ENCODE measurements around the gene WIPF2. TPM values are rescaled to one million over a fixed set of nuclear protein-coding genes. Genes with fewer than 3 reads are reported as not detected.

Gene WIPF2
- total and polyA plus RNA-seq, 2 experiments from 2014 or later: 9.2 TPM

DNA sequence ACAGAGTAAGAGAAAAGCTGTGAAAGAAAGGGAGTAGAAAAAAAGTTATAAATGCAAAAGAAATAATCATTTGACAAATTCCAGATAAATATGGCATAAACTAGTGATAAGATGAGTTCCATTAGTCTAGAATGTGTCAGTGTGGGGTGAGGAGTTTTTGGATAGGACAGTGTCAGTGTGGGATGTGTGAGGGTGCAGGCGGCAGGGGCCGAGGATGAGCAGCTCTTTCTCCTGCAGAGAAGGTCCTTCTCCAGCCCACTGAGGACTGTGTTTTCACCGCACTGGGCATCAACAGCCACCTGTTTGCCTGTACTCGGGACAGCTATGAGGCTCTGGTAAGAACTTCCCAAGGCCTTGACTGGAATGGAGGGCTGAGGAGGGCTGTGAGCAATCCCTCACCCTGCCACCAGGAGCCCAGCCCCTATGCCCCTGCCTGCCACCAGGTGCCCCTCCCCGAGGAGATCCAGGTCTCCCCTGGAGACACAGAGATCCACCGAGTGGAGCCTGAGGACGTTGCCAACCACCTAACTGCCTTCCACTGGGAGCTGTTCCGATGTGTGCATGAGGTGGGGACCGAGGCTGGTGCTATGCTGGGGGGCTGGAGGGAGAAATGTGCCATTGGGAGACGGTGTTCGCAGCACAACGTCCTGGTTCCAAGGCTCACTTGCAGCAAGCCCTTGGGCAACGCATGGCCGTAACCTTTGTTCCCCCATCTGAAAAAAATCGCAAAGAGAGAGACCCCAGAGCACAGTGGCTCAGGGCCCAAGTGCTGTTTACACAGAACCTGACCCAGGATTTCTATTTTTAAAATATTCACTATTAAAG, 28.7 kb upstream of the WIPF2 start:
- Mint-ChIP-seq H3K27ac (peak overlapping the region; percentile 77; the same call in 1 of the 2 replicates), H3K4me3 (peak overlapping the region; percentile 83), H3K36me3 (ENCODE audit: low read depth) (peaks cover 14% of the 10 kb centered on the region; the same call in 2 of the 3 replicates), H3K27me3 (ENCODE audit: insufficient read depth, low read depth, poor library complexity) (peaks cover 3% of the 10 kb centered on the region), H3K4me1 (peaks cover 32% of the 10 kb centered on the region), H3K9me3 (no peaks in the 10 kb centered on the region; the same call in 2 of the 3 replicates)
- Histone ChIP-seq H3K79me2 (replicated peaks; ENCODE audit: insufficient read depth) (no peaks in the 10 kb centered on the region), H3K4me3 (peak overlapping the region; percentile 88), H3K9me2 (ENCODE audit: insufficient read depth) (no peaks in the 10 kb centered on the region), H4K20me1 (replicated peaks; ENCODE audit: insufficient read depth) (no peaks in the 10 kb centered on the region), H2AFZ (peak overlapping the region; percentile 83; the same call in 1 of the 2 replicates), H3K4me2 (peak overlapping the region; percentile 94), H3F3A (replicated peaks; ENCODE audit: low read depth) (peaks cover 11% of the 10 kb centered on the region; the same call in 1 of the 2 replicates), H3K27me3 (ENCODE audit: insufficient read depth) (peaks cover 5% of the 10 kb centered on the region; the same call in 1 of the 2 replicates), H3K36me3 (ENCODE audit: insufficient read depth) (no peaks in the 10 kb centered on the region), H3K4me1 (ENCODE audit: insufficient read depth) (peaks cover 11% of the 10 kb centered on the region), H3K27ac (ENCODE audit: low read depth) (no peak overlapping the region)
- peak; percentile 85 for ATAC-seq
- TF ChIP-seq, protein P1, sequence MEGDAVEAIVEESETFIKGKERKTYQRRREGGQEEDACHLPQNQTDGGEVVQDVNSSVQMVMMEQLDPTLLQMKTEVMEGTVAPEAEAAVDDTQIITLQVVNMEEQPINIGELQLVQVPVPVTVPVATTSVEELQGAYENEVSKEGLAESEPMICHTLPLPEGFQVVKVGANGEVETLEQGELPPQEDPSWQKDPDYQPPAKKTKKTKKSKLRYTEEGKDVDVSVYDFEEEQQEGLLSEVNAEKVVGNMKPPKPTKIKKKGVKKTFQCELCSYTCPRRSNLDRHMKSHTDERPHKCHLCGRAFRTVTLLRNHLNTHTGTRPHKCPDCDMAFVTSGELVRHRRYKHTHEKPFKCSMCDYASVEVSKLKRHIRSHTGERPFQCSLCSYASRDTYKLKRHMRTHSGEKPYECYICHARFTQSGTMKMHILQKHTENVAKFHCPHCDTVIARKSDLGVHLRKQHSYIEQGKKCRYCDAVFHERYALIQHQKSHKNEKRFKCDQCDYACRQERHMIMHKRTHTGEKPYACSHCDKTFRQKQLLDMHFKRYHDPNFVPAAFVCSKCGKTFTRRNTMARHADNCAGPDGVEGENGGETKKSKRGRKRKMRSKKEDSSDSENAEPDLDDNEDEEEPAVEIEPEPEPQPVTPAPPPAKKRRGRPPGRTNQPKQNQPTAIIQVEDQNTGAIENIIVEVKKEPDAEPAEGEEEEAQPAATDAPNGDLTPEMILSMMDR (conservative IDR thresholded peaks at IDR 0.05; ENCODE audit: low read depth in 2 of 2): peak; percentile 52 to 70
- TF ChIP-seq POLR2AphosphoS5 (IDR thresholded peaks at IDR 0.05; ENCODE audit: low read depth): peak; percentile 49; the same call in 1 of the 2 replicates
- TF ChIP-seq CREB1 (CRISPR knock-in tag; IDR thresholded peaks at IDR 0.05; ENCODE audit: low read depth): no peak
- DNase-seq (ENCODE audit: low spot score): peak; percentile 84

DNA sequence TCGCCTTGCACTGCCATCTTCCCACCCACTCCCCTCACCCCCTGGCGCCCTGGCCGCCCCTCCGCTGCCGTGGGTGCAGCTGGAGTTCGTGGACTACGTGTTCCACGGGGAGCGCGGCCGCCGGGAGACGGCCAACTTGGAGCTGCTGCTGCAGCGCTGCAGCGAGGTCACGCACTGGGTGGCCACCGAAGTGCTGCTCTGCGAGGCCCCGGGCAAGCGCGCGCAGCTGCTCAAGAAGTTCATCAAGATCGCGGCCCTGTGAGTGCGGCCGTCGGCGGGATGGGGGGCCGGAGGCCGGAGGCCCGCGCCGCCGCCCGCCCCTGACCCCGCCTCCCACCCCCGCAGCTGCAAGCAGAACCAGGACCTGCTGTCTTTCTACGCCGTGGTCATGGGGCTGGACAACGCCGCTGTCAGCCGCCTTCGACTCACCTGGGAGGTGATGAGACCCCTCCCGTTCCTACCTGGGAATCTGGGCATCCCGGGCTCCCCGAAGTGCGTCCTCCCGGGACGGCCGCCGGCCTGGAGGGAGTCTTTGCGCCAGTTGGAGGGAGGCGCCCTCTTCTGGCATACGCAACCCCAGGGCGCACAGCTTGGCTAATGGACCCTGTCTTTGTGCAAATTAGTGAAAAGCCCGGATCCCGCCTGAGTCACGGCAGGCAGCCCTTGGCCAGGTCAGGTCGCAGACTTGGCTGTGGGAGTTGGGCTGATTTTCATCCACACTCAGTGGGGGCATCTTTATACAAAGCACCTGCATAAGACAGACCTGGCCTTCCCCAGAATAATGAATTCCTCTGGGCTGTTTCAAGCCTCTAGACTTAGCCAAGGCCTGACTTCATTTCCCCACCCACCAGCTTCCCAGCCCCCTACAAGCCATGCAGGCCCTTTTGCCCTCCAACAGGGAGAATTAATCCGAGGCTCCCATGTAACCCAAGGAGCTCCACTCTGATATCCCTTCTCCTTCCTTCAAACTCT, 27.6 kb upstream of the WIPF2 start:
- no peaks in the 10 kb centered on the region for H4K20me1 ChIP-seq (replicated peaks; ENCODE audit: insufficient read depth)
- 0 out of 2 replicates have a peak overlapping the region, but pooled peaks have one; percentile 15 for H3K27ac ChIP-seq (ENCODE audit: low read depth)
- Mint-ChIP-seq H3K27me3 (ENCODE audit: insufficient read depth, low read depth, poor library complexity) (peaks cover 5% of the 10 kb centered on the region), H3K4me1 (peaks cover 32% of the 10 kb centered on the region), H3K9me3 (no peaks in the 10 kb centered on the region; the same call in 2 of the 3 replicates), H3K4me3 (peak overlapping the region; percentile 83), H3K27ac (no peak overlapping the region; the same call in 1 of the 2 replicates), H3K36me3 (ENCODE audit: low read depth) (peaks cover 14% of the 10 kb centered on the region; the same call in 2 of the 3 replicates)
- H3K36me3 ChIP-seq (ENCODE audit: insufficient read depth): no peaks in the 10 kb centered on the region
- H3K79me2 ChIP-seq (replicated peaks; ENCODE audit: insufficient read depth): no peaks in the 10 kb centered on the region
- peaks cover 11% of the 10 kb centered on the region; the same call in 1 of the 2 replicates for H3F3A ChIP-seq (replicated peaks; ENCODE audit: low read depth)
- H3K4me1 ChIP-seq (ENCODE audit: insufficient read depth): peaks cover 11% of the 10 kb centered on the region
- H3K9me2 ChIP-seq (ENCODE audit: insufficient read depth): no peaks in the 10 kb centered on the region
- peak overlapping the region; percentile 83 for H2AFZ ChIP-seq
- peak overlapping the region; percentile 94 for H3K4me2 ChIP-seq
- H3K27me3 ChIP-seq (ENCODE audit: insufficient read depth): peaks cover 5% of the 10 kb centered on the region; the same call in 1 of the 2 replicates
- peak; percentile 82 for ATAC-seq
- H3K4me3 ChIP-seq: peak overlapping the region; percentile 88
- DNase-seq (ENCODE audit: low spot score): peak; percentile 88
- TF ChIP-seq ETS1 (IDR thresholded peaks at IDR 0.05): no peak
- TF ChIP-seq ZNF462 (CRISPR knock-in tag; IDR thresholded peaks at IDR 0.05): no peak
